H9 (cell line): ENCODE measurements around the gene TADA2A. TPM values are rescaled to one million over a fixed set of nuclear protein-coding genes. Genes with fewer than 3 reads are reported as not detected.

Experiments used
- DNase-seq: peaks from one replicate; pipeline ENCODE4 v3.0.0-alpha.2; 2017
- H2AFZ ChIP-seq: one replicate; pipeline ENCODE4 v1.6.1; 2013; ENCODE audit warnings: mild to moderate bottlenecking, low read length, control low read depth, moderate library complexity
- H2AK5ac ChIP-seq: 2 replicates; pipeline ENCODE4 v1.6.1; 2013; ENCODE audit warnings: low read length, control low read depth, mixed read lengths; ENCODE audit not compliant: insufficient read length
- H2BK120ac ChIP-seq: one replicate; pipeline ENCODE4 v1.6.1; 2013; ENCODE audit warnings: low read depth, mild to moderate bottlenecking, low read length, control low read depth, inconsistent platforms; ENCODE audit not compliant: poor library complexity, severe bottlenecking
- H2BK12ac ChIP-seq: 2 replicates; pipeline ENCODE4 v1.6.1; 2013; ENCODE audit warnings: low read length, control low read depth, mixed read lengths, low read depth; ENCODE audit not compliant: insufficient read length
- H2BK15ac ChIP-seq: 2 replicates; pipeline ENCODE4 v1.6.1; 2013; ENCODE audit warnings: low read depth, low read length, control low read depth
- H2BK20ac ChIP-seq: one replicate; pipeline ENCODE4 v1.6.1; 2013; ENCODE audit warnings: low read depth, mild to moderate bottlenecking, low read length, control low read depth, inconsistent platforms; ENCODE audit not compliant: poor library complexity, severe bottlenecking
- H2BK5ac ChIP-seq: 2 replicates; pipeline ENCODE4 v1.6.1; 2013; ENCODE audit warnings: low read length, control low read depth, mixed read lengths; ENCODE audit not compliant: insufficient read length
- H3K14ac ChIP-seq: 2 replicates; pipeline ENCODE4 v1.6.1; 2013; ENCODE audit warnings: low read length, control low read depth; ENCODE audit not compliant: insufficient read depth
- H3K18ac ChIP-seq: 2 replicates; pipeline ENCODE4 v1.6.1; 2013; ENCODE audit warnings: low read depth, mild to moderate bottlenecking, mixed read lengths, low read length, control low read depth; ENCODE audit not compliant: insufficient read length
- H3K23ac ChIP-seq: 2 replicates; pipeline ENCODE4 v1.6.1; 2013; ENCODE audit warnings: low read length, control low read depth, mixed read lengths, low read depth; ENCODE audit not compliant: insufficient read length
- H3K23me2 ChIP-seq: 2 replicates; pipeline ENCODE4 v1.6.1; 2013; ENCODE audit warnings: low read depth, mild to moderate bottlenecking, mixed read lengths, low read length, control low read depth; ENCODE audit not compliant: insufficient read length, poor library complexity, severe bottlenecking
- H3K27ac ChIP-seq: 2 replicates; pipeline ENCODE4 v1.5.1; 2013; ENCODE audit warnings: low read length, control low read depth, mixed read lengths, low read depth; ENCODE audit not compliant: insufficient read length
- H3K27me3 ChIP-seq: 2 replicates; pipeline ENCODE4 v1.6.1; 2013; ENCODE audit warnings: low read length, control low read depth, inconsistent platforms; ENCODE audit not compliant: insufficient read depth
- H3K4ac ChIP-seq: 2 replicates; pipeline ENCODE4 v1.6.1; 2013; ENCODE audit warnings: low read depth, mild to moderate bottlenecking, control low read depth, inconsistent platforms, low read length, moderate library complexity
- H3K4me1 ChIP-seq: 2 replicates; pipeline ENCODE4 v1.6.1; 2013; ENCODE audit warnings: low read length, control low read depth, inconsistent platforms; ENCODE audit not compliant: insufficient read depth
- H3K4me2 ChIP-seq: 2 replicates; pipeline ENCODE4 v1.6.1; 2013; ENCODE audit warnings: low read length, control low read depth, mixed read lengths; ENCODE audit not compliant: insufficient read length, insufficient read depth
- H3K56ac ChIP-seq: 2 replicates; pipeline ENCODE4 v1.6.1; 2013; ENCODE audit warnings: low read depth, mild to moderate bottlenecking, mixed read lengths, low read length, control low read depth; ENCODE audit not compliant: insufficient read length
- H3K79me1 ChIP-seq: 2 replicates; pipeline ENCODE4 v1.6.1; 2013; ENCODE audit warnings: low read depth, mild to moderate bottlenecking, moderate library complexity, low read length, control low read depth, inconsistent platforms; ENCODE audit not compliant: insufficient read depth, poor library complexity, severe bottlenecking
- H3K79me2 ChIP-seq: 2 replicates; pipeline ENCODE4 v1.6.1; 2013; ENCODE audit warnings: low read length, control low read depth, inconsistent platforms; ENCODE audit not compliant: insufficient read depth
- H3K9ac ChIP-seq: 2 replicates; pipeline ENCODE4 v1.6.1; 2013; ENCODE audit warnings: low read length, control low read depth, mixed read lengths; ENCODE audit not compliant: insufficient read length; ENCODE audit errors: extremely low read depth
- H3K9me3 ChIP-seq: one replicate; pipeline ENCODE4 v1.6.1; 2013; ENCODE audit warnings: low read depth, low read length, inconsistent platforms; ENCODE audit not compliant: control insufficient read depth
- H3T11ph ChIP-seq: one replicate; pipeline ENCODE4 v1.6.1; 2013; ENCODE audit warnings: mild to moderate bottlenecking, low read length, control low read depth, inconsistent platforms
- H4K20me1 ChIP-seq: one replicate; pipeline ENCODE4 v1.6.1; 2013; ENCODE audit not compliant: control insufficient read depth, insufficient read length, insufficient read depth
- H4K5ac ChIP-seq: 2 replicates; pipeline ENCODE4 v1.6.1; 2013; ENCODE audit warnings: low read depth, mild to moderate bottlenecking, mixed read lengths, low read length, control low read depth; ENCODE audit not compliant: insufficient read length
- H4K8ac ChIP-seq: replicated peaks from 2 replicates; pipeline ENCODE4 v1.6.1; 2013; ENCODE audit warnings: low read length, control low read depth, mixed read lengths, low read depth; ENCODE audit not compliant: insufficient read length
- H4K91ac ChIP-seq: 2 replicates; pipeline ENCODE4 v1.6.1; 2013; ENCODE audit warnings: low read depth, mild to moderate bottlenecking, moderate library complexity, mixed read lengths, low read length, control low read depth; ENCODE audit not compliant: insufficient read length
- H3K27ac Mint-ChIP-seq, 3 experiments: 2 replicates in 2 of 3; 3 replicates in 1 of 3; pipeline ENCODE4 v1.8.0; 2020 to 2021; ENCODE audit warnings: mixed read lengths in 3 of 3, mild to moderate bottlenecking in 1 of 3, moderate library complexity in 1 of 3
- H3K27me3 Mint-ChIP-seq: 2 replicates; pipeline ENCODE4 v1.8.0; 2021; ENCODE audit warnings: low read depth, mild to moderate bottlenecking, moderate library complexity, mixed read lengths
- H3K36me3 Mint-ChIP-seq, 3 experiments: 2 replicates in 2 of 3; 3 replicates in 1 of 3; pipeline ENCODE4 v1.8.0; 2020 to 2021; ENCODE audit warnings: low read depth in 3 of 3, mixed read lengths in 3 of 3; ENCODE audit not compliant: insufficient read depth in 1 of 3
- H3K4me1 Mint-ChIP-seq, 2 experiments: 2 replicates each; pipeline ENCODE4 v1.8.0; 2020; ENCODE audit warnings: mixed read lengths in 2 of 2
- H3K4me3 Mint-ChIP-seq, 2 experiments: 2 replicates in 1 of 2; 3 replicates in 1 of 2; pipeline ENCODE4 v1.8.0; 2020 to 2021; ENCODE audit warnings: mild to moderate bottlenecking in 2 of 2, mixed read lengths in 2 of 2, moderate library complexity in 1 of 2
- H3K9me3 Mint-ChIP-seq, 2 experiments: 2 replicates in 1 of 2; 3 replicates in 1 of 2; pipeline ENCODE4 v1.8.0; 2020; ENCODE audit warnings: mild to moderate bottlenecking in 2 of 2, mixed read lengths in 2 of 2, moderate library complexity in 1 of 2
- CTCF ChIP-seq: fragments of 200-600 bp; sonication (generic); conservative IDR thresholded peaks from 3 replicates; pipeline ENCODE4 v1.8.0; 2021; ENCODE audit warnings: antibody characterized with exemption, mild to moderate bottlenecking
- WGBS: extraction: QIAGEN DNeasy Blood & Tissue Kit; methylation state at CpG from one replicate; pipeline ENCODE4 v1.1.7; 2013; ENCODE audit warnings: missing lambda C conversion rate, low lambda C conversion rate, mixed read lengths; ENCODE audit not compliant: insufficient read length; ENCODE audit errors: extremely low coverage; 5-methylcytosine and 5-hydroxymethylcytosine counted together
- long read RNA-seq: library from polyadenylated mRNA; unstranded; transcript quantifications from one replicate; pipeline ENCODE4 v2.0.0, GENCODE V29; 2020
- total RNA-seq: library from RNA; stranded (reverse); gene quantifications from 2 replicates; pipeline ENCODE4 v1.2.1, GENCODE V29; 2021

Gene TADA2A
- total RNA-seq: 20.9 and 25.2 TPM in 2 replicates
- long read RNA-seq, full-length matches to known transcripts: 6 of 27 reads
- long read RNA-seq, partial matches to known transcripts: 4 of 27 reads
- long read RNA-seq, other reads (novel, unspliced or antisense): 17 of 27 reads

DNA sequence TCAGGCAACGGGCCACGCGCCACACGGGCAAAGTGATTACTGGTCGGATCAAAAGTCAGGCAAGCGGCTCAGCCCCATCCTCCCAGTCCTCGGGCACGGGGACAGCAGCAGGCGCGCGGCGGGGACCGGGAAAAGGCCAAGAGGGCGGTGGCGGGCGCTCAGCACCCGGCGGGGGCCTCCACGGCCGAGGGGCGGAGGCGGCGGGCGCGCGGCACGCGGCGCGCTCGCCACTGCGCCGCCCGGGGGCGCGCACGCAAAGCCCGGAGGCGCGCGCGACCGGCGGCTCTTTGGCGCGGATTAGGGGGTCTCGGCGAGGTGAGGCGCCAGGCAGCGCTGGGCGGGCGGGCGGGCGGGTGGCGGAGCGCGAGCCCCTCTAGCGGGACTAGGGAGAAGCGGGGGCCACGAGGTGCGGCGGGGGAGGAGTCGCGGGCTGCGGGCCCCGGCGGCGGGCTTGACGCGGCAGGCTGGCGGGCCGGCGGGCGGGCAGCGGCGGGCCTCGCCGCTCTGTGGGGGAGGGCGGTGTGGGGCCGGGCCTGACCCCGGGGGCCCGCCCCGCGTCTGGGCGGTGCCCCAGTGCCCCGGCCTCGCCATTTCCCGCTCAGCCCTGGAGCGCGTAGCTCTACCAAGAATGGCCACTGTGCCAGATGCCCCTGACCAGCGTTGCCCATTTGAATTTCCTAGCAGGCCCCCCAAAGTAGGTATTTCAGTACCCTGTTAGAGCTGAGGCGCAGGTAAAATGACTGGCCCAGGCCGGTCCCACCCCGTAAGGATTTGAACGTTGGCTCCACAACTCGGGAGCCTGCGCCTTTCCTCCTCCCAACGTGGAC, at the start of gene TADA2A, which contains the start of gene ACACA:
TSS of gene TADA2A (plus strand) at position 252 of the 827 bp plus-strand sequence. CDS start 4,480 bp downstream, outside the sequence.
TSS of gene ACACA (minus strand) at position 202 of the 827 bp plus-strand sequence. CDS start 537 bp downstream, outside the sequence.
- Histone ChIP-seq H3K27ac (peak within 1 kb of the TSS; percentile 2), H3K9ac (peak within 1 kb of the TSS; percentile 81), H3T11ph (no peak within 1 kb of the TSS), H2BK12ac (no peak within 1 kb of the TSS), H4K20me1 (no peaks in the 10 kb centered on the region), H4K8ac (no peak within 1 kb of the TSS), H3K79me2 (no peaks in the 10 kb centered on the region), H3K23ac (no peak within 1 kb of the TSS), H2BK5ac (no peak within 1 kb of the TSS), H3K27me3 (peaks cover 3% of the 10 kb centered on the region; the same call in 1 of the 2 replicates), H4K5ac (peak within 1 kb of the TSS; percentile 2), H3K14ac (peak within 1 kb of the TSS; percentile 92), H3K4ac (no peak within 1 kb of the TSS), H4K91ac (no peak within 1 kb of the TSS), H3K79me1 (no peaks in the 10 kb centered on the region), H3K56ac (no peak within 1 kb of the TSS), H2BK20ac (no peak within 1 kb of the TSS), H3K18ac (peak within 1 kb of the TSS; percentile 89), H2BK15ac (no peak within 1 kb of the TSS), H2AK5ac (no peak within 1 kb of the TSS), H3K9me3 (no peaks in the 10 kb centered on the region), H3K4me1 (no peaks in the 10 kb centered on the region), H2AFZ (no peak within 1 kb of the TSS), H2BK120ac (no peak within 1 kb of the TSS), H3K23me2 (peaks cover 12% of the 10 kb centered on the region), H3K4me2 (peak within 1 kb of the TSS; percentile 99)
- WGBS: no CpG with 5 or more reads among the region's 98 CpGs
- peak within 1 kb of the TSS; percentile 98 for H3K27ac Mint-ChIP-seq
- peak within 1 kb of the TSS; percentile 94 to 95 for H3K4me3 Mint-ChIP-seq
- H3K36me3 Mint-ChIP-seq: peaks cover 10 to 35% (median 33%) of the 10 kb centered on the region in 3 experiments
- H3K9me3 Mint-ChIP-seq: no peaks in the 10 kb centered on the region
- H3K4me1 Mint-ChIP-seq: peaks cover 21 to 23% of the 10 kb centered on the region in 2 experiments
- peak; percentile 85 for DNase-seq
- TF ChIP-seq CTCF: peak; percentile 15; the same call in 2 of the 3 replicates
- H3K27me3 Mint-ChIP-seq: no peaks in the 10 kb centered on the region
